Lower lobe of right lung (tissue), 2 donors: ENCODE results near the gene C3orf20. TPM values are rescaled to one million over a fixed set of nuclear protein-coding genes. Genes with fewer than 3 reads are reported as not detected.

Experiments
- ATAC-seq, 2 donors: fragments of 200-7000 bp; cut with Tn5 transposase; one replicate each; pipeline ENCODE4 v1.9.1; 2020 to 2022; ENCODE audit warnings: mild to moderate bottlenecking in 2 of 2, moderate library complexity in 2 of 2
- DNase-seq: peaks from one replicate; pipeline ENCODE4 v3.0.0-alpha.2; 2020
- H3K27ac ChIP-seq: fragments of 200-600 bp; one replicate; pipeline ENCODE4 v1.8.0; 2022
- H3K27me3 ChIP-seq: fragments of 200-600 bp; one replicate; pipeline ENCODE4 v1.8.0; 2022; ENCODE audit warnings: low read depth
- H3K36me3 ChIP-seq: fragments of 200-600 bp; one replicate; pipeline ENCODE4 v1.8.0; 2022; ENCODE audit warnings: mild to moderate bottlenecking
- H3K4me1 ChIP-seq: fragments of 200-600 bp; one replicate; pipeline ENCODE4 v1.8.0; 2022
- H3K4me3 ChIP-seq: fragments of 200-600 bp; one replicate; pipeline ENCODE4 v1.8.0; 2022; ENCODE audit warnings: mild to moderate bottlenecking
- H3K9me3 ChIP-seq: fragments of 200-600 bp; one replicate; pipeline ENCODE4 v1.8.0; 2022
- intact Hi-C: fragments of 100-400 bp; cut with DNase I; formaldehyde crosslinking; loops from one replicate; pipeline ENCODE4 v1.11.0; 2022
- total RNA-seq: library from RNA; stranded (reverse); fragmentation: NEBNext Ultra II Directional; extraction: Animal tissue kit (Norgen Biotek cat#: 25700); gene quantifications from one replicate; pipeline ENCODE4 v1.2.1, GENCODE V29; 2021
- TF ChIP-seq, protein P1 (sequence below): fragments of 200-600 bp; IDR thresholded peaks from one replicate; pipeline ENCODE4 v1.8.0; 2022; ENCODE audit warnings: antibody characterized with exemption, mild to moderate bottlenecking
- donor health status: DM: no; HTN: yes; CAD: no; lungs with severe emphysema.

Gene C3orf20
- total RNA-seq, 1 donor from 2014 or later, result not detected

DNA sequence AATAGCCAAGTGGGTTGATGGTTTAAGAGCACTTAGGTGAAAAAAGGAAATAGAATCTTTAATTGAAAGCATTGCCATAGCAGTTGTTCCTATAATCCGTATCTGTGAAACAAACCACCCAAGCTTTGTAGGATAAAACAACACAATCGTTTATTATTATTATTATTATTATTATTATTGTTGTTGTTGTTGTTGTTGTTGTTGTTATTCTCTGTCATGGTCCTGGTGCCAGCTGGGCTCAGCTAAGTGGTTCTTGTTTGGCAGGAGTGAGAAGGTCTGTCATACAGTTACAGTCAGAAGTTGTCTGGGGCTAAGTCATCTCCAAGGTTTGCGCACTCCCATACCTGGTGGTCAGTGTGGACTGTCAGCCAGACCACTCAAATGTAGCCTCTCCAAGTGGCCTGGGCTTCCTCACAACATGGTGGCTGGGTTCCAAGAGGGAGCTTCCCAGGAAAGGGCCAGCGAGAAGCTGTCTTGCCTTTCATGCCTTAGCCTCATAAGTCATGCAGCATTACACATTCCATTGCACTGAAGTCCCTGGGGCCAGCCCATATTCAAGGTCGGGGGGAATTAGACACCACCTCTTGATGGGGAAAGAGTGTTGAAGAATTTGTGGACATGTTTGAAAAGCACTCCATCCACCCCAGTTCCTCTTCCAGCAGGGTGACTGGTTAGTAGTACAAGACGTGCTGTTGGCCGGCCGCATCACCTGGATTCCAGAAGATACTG lies 89.6 kb downstream of the C3orf20 start:
- no peaks in the 10 kb centered on the region for H3K27me3 ChIP-seq
- TF ChIP-seq, protein P1, sequence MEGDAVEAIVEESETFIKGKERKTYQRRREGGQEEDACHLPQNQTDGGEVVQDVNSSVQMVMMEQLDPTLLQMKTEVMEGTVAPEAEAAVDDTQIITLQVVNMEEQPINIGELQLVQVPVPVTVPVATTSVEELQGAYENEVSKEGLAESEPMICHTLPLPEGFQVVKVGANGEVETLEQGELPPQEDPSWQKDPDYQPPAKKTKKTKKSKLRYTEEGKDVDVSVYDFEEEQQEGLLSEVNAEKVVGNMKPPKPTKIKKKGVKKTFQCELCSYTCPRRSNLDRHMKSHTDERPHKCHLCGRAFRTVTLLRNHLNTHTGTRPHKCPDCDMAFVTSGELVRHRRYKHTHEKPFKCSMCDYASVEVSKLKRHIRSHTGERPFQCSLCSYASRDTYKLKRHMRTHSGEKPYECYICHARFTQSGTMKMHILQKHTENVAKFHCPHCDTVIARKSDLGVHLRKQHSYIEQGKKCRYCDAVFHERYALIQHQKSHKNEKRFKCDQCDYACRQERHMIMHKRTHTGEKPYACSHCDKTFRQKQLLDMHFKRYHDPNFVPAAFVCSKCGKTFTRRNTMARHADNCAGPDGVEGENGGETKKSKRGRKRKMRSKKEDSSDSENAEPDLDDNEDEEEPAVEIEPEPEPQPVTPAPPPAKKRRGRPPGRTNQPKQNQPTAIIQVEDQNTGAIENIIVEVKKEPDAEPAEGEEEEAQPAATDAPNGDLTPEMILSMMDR, result no peak
- H3K9me3 ChIP-seq, result no peaks in the 10 kb centered on the region
- no peaks in the 10 kb centered on the region for H3K4me1 ChIP-seq
- intact Hi-C loops, result no loop called here
- no peak overlapping the region for H3K27ac ChIP-seq
- H3K4me3 ChIP-seq, result no peak overlapping the region
- no peaks in the 10 kb centered on the region for H3K36me3 ChIP-seq
- DNase-seq, result no peak
- no peak for ATAC-seq

DNA sequence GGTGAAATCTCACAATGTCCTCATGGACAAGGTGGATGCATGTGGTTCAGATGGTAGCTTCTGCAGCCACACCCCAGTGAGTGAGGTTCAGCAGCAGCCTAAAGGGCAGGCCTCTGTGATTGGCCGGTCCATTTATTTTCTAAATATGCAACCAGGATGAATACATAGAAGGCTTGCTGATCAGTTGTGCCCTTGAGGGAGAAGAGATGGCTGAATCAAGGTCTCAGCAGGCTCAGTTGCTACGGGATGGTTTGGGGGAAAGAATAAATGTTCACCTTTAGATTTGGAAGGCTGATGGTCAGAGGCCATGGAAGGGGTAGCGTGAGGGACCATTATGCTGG lies 90.1 kb downstream of the C3orf20 start:
- Histone ChIP-seq H3K4me1 (no peaks in the 10 kb centered on the region), H3K27ac (no peak overlapping the region), H3K9me3 (no peaks in the 10 kb centered on the region), H3K27me3 (no peaks in the 10 kb centered on the region), H3K36me3 (no peaks in the 10 kb centered on the region), H3K4me3 (no peak overlapping the region)
- no peak for DNase-seq
- TF ChIP-seq, protein P1, result no peak
- intact Hi-C loops, result no loop called here
- ATAC-seq, result no peak

DNA sequence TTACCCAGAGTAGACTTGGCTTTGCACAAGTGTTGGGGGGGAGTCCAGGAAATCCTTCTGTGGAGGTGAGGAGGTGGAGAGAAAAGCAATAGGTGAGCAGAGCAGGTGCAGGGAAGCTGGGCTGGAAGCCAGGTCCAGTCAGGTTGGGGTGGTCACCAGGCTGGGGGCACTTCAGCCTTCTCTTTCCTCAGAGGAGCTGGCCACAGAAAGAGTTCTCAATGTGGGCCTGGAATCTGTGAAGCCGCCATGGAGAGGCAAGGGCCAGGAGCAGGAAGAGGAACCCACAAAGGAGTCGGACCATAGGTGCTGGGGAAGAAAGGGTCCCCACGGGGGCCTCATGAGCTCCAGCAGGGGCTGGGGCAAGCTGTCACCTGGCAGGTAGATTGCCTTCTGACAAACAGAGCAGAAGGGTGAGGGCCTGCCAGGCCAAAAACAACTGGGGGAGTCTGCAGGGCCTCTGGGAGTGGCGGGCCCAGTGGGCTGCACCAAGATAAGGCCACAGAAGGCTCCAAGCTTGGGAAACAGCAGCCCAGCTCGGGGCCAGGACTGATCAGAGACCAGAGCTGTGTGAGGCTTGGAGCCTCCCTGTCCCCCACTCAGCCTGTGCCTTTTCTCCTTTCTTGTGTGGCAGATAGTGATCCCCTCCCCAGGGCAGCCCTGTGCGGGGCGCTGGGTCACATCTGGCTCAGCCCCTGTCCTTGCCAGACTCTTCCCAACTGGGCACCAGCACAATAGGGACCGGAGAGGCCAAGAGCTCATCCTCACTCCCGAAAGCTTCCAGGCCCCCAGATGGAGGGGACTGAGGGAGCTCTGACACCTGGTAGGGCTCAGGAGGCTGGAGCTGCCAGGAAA lies 90.9 kb downstream of the C3orf20 start:
- TF ChIP-seq, protein P1, result no peak
- Histone ChIP-seq H3K4me3 (no peak overlapping the region), H3K9me3 (no peaks in the 10 kb centered on the region), H3K27me3 (no peaks in the 10 kb centered on the region), H3K4me1 (no peaks in the 10 kb centered on the region), H3K36me3 (no peaks in the 10 kb centered on the region), H3K27ac (no peak overlapping the region)
- intact Hi-C loops, result no loop called here
- DNase-seq (no peak), ATAC-seq (peak in 1 of 2 donors; percentile 4)

DNA sequence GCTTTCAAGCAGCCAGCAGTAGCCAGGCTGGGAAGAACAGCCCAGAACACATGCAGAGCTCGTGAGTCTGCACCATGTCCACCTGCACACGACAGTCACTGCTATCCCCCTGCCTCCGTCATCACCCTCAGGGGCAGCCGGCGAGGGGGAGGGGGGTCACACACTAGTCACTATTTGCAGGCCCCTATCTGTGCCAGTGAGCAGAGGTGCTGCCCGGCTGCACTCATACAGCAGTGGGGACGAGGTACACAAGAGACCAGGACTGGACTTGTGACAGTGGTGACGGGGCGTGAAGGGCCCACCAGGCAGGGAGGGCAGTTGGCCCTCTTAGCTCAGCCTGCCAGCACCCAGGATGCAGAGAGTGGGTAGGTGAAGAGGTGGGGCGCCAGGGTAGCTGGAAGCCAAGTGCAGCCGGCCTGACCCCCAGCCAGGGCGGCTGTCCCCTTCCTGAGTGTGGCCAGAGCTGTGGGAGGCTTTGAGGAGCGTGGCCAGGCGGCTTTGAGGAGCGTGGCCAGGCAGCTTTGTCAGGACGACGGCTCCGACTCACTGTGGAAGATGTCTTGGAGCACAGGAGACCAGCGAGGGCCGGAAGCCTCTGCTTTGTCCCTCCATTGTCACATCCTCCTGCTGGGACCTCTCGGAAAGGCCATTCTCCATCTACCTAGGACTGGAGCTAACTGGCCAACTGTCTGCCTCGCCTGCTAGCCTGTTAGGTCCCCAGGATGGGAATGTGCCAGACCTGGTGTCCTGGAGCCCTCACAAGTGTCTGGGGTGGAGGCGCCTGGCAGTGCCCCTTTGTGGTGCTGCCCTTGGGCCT lies 91.7 kb downstream of the C3orf20 start:
- no peaks in the 10 kb centered on the region for H3K36me3 ChIP-seq
- H3K4me1 ChIP-seq, result no peaks in the 10 kb centered on the region
- ATAC-seq (no peak), DNase-seq (no peak)
- H3K27ac ChIP-seq, result no peak overlapping the region
- TF ChIP-seq, protein P1, result no peak
- intact Hi-C loops, result no loop called here
- H3K27me3 ChIP-seq, result no peaks in the 10 kb centered on the region
- no peaks in the 10 kb centered on the region for H3K9me3 ChIP-seq
- no peak overlapping the region for H3K4me3 ChIP-seq

DNA sequence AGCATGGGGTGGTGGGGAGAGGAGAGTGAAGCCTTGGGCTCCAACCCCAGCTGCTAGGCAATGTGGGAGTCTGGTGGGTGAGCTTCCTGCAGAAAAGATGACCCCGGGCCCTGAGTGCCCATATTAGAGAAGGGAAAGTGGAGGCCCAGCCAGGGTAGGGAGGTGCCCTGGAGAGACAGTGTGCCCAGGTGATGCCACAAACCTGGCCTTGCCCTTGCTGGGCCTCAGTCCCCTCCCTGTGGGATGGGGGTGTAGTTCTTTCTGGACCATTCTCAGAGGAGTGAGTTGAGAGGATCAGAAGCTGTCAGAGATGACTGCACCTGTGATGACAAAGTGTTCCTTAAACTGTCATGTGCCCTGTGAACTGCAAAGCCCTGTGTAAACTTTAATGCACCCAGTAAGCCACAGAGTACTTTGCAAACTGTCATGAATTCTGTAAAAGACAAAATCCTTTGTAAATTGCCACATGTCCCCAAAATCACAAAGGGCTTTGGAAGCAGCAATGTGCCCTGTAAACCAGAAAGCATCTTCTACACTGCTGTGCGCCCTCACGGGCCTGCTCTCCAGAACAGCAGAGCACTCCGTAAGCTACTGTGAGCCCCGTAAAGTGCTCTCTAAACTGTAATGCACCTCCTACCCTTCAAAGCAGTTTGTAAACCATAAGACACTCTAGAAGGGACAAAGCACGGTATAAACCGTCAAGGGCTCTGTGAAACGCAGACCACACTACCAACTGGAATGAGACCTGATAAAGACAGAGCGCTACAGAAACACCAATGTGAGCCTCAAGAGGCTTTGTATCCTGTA lies 92.5 kb downstream of the C3orf20 start:
- TF ChIP-seq, protein P1, result no peak
- Histone ChIP-seq H3K9me3 (no peaks in the 10 kb centered on the region), H3K27ac (no peak overlapping the region), H3K36me3 (no peaks in the 10 kb centered on the region), H3K4me3 (no peak overlapping the region), H3K4me1 (no peaks in the 10 kb centered on the region), H3K27me3 (no peaks in the 10 kb centered on the region)
- no peak for ATAC-seq
- intact Hi-C loops, result no loop called here
- no peak for DNase-seq
